Muscle of back (tissue), 11 donors: ENCODE measurements around the gene MRPL9. TPM values are rescaled to one million over a fixed set of nuclear protein-coding genes. Genes with fewer than 3 reads are reported as not detected.

Source experiments
- DNase-seq, 3 donors: peaks; one replicate each; pipeline versions ENCODE4 v3.0.0 to v3.0.0-alpha.2; 2013
- polyA plus RNA-seq, 10 donors: library from polyadenylated mRNA; unstranded; fragments of 120-200 nt; gene quantifications; one replicate each; pipeline ENCODE4 v1.2.1, GENCODE V29; 2013; ENCODE audit not compliant: insufficient read length in 10 of 10

The MRPL9 gene
- polyA plus RNA-seq, 10 donors, result 69.8 to 86.5 (median 74.7) TPM

- no peak for DNase-seq
Measured at GRCh38 chr1:151713874-151714273, 49.4 kb downstream of the MRPL9 start.

- no peak for DNase-seq
Measured at GRCh38 chr1:151713044-151713443, 50.3 kb downstream of the MRPL9 start.

GRCh38 chr1:151711951-151712350 is 51.3 kb downstream of the MRPL9 start:
- no peak for DNase-seq

- no peak for DNase-seq
Measured at GRCh38 chr1:151711044-151711800, 52.1 kb downstream of the MRPL9 start.

GRCh38 chr1:151710187-151710840 is 53.0 kb downstream of the MRPL9 start:
- no peak for DNase-seq

Other genes starting within 250 kb of the MRPL9 start
- gene TUFT1, start 223.2 kb downstream of the MRPL9 start, polyA plus RNA-seq, result 1 to 10 TPM; 6.5 to 9.7 (median 7.9) TPM
- gene SNX27, start 151.4 kb downstream of the MRPL9 start, polyA plus RNA-seq, result 10 to 100 TPM; 15.8 to 26.2 (median 20.2) TPM
- under 1 TPM; 0.09 to 0.98 (median 0.54) TPM for gene CELF3, start 46.7 kb downstream of the MRPL9 start, polyA plus RNA-seq
- 1 to 10 TPM in 2 of 10 donors, under 1 TPM in 5, not detected in 3; 0.59 to 1.8 (median 0.78) TPM for gene RIIAD1, start 42.0 kb downstream of the MRPL9 start, polyA plus RNA-seq
- gene TDRKH, start 27.0 kb upstream of the MRPL9 start, polyA plus RNA-seq, result 1 to 10 TPM; 3.5 to 5.3 (median 4.5) TPM
- gene LINGO4, start 41.9 kb upstream of the MRPL9 start, polyA plus RNA-seq, result under 1 TPM; 0.07 to 0.59 (median 0.26) TPM
- gene RORC, start 68.3 kb upstream of the MRPL9 start, polyA plus RNA-seq, result 10 to 100 TPM in 2 of 10 donors, 1 to 10 TPM in 8; 1.1 to 12.3 (median 7.4) TPM
- gene C2CD4D, start 76.3 kb upstream of the MRPL9 start, polyA plus RNA-seq, result under 1 TPM in 8 of 10 donors, not detected in 2; 0.11 to 0.35 (median 0.16) TPM
- 1 to 10 TPM in 3 of 10 donors, under 1 TPM in 7; 0.21 to 4.2 (median 0.59) TPM for gene THEM5, start 90.2 kb upstream of the MRPL9 start, polyA plus RNA-seq
- gene THEM4, start 146.0 kb upstream of the MRPL9 start, polyA plus RNA-seq, result 10 to 100 TPM in 8 of 10 donors, 1 to 10 TPM in 2; 8.8 to 23.8 (median 14.7) TPM
- 100 to 1,000 TPM; 195 to 408 (median 272) TPM for gene S100A10, start 230.4 kb upstream of the MRPL9 start, polyA plus RNA-seq